HCT116 (cell line): ENCODE measurements around the gene BBS9. TPM values are rescaled to one million over a fixed set of nuclear protein-coding genes. Genes with fewer than 3 reads are reported as not detected.
"Not testable (repeated sequence)": the region's sequence is repeated elsewhere in the genome, so short reads cannot be mapped to it uniquely, and the experiment has no call there.

Experiments
- ATAC-seq: fragments of 200-7000 bp; cut with Tn5 transposase; 2 replicates; pipeline ENCODE4 v1.9.1; 2020; ENCODE audit warnings: mild to moderate bottlenecking, moderate library complexity
- BruUV-seq: library from RNA; stranded (reverse); fragments of 400-500 nt; replicated peaks from 2 replicates; lab custom pipeline; 2021; lab: Mats Ljungman, UMichigan
- CTCF ChIA-PET: fragments of 300-600 bp; sonication (Branson Sonifier 250); formaldehyde crosslinking; loops from one replicate; lab custom pipeline; 2021; ENCODE audit warnings: antibody characterized with exemption; lab: Charles Lee
- POLR2A ChIA-PET: fragments of 300-600, 350-600 bp; sonication (Branson Sonifier 250); formaldehyde crosslinking; loops from one replicate; lab custom pipeline; 2021; ENCODE audit warnings: antibody characterized with exemption; lab: Charles Lee
- RAD21 ChIA-PET, 2 experiments: fragments of 300-600 bp; sonication (Branson Sonifier 250); formaldehyde crosslinking; loops; one replicate each; lab custom pipeline; 2023; ENCODE audit warnings: low total read pairs in 2 of 2; ENCODE audit not compliant: uncharacterized antibody in 2 of 2, unreplicated experiment in 2 of 2, low non-redundant PET in 1 of 2; lab: Charles Lee
- DNase-seq: peaks from one replicate; pipeline ENCODE4 v3.0.0-alpha.2; 2010; ENCODE audit warnings: low read depth, low spot score
- H2AFZ ChIP-seq: fragments of 200-600 bp; shearing (Covaris generic), sonication (generic); 2 replicates; pipeline ENCODE4 v1.6.1; 2017; ENCODE audit warnings: low read depth, mixed run types, mixed read lengths, antibody characterized with exemption, low read length; ENCODE audit not compliant: poor library complexity, severe bottlenecking
- H3K27ac ChIP-seq: 2 replicates; pipeline ENCODE4 v1.5.1; 2012; ENCODE audit warnings: low read depth, low read length
- H3K27me3 ChIP-seq: fragments of 200-600 bp; sonication (generic); 2 replicates; pipeline ENCODE4 v1.6.1; 2016; ENCODE audit warnings: mixed run types, low read length, mixed read lengths; ENCODE audit not compliant: insufficient read depth
- H3K36me3 ChIP-seq, 2 experiments: fragments of 200-500 bp in 1 of 2; fragments of 200-600 bp in 1 of 2; sonication (Bioruptor generic) in 1 of 2; sonication (generic) in 1 of 2; 2 replicates each; pipeline versions ENCODE4 v1.5.1 to v1.6.1; 2014 to 2016; ENCODE audit warnings: low read length in 2 of 2, inconsistent platforms in 1 of 2, mixed read lengths in 1 of 2, mixed run types in 1 of 2; ENCODE audit not compliant: insufficient read depth in 2 of 2, control insufficient read depth in 1 of 2
- H3K4me1 ChIP-seq, 2 experiments: fragments of 200-600 bp in 1 of 2; sonication (generic) in 1 of 2; 2 replicates each; pipeline versions ENCODE4 v1.5.1 to v1.6.1; 2012 to 2017; ENCODE audit warnings: low read length in 2 of 2, inconsistent platforms in 1 of 2, mild to moderate bottlenecking in 1 of 2, mixed read lengths in 1 of 2, mixed run types in 1 of 2, moderate library complexity in 1 of 2; ENCODE audit not compliant: insufficient read depth in 2 of 2, control insufficient read depth in 1 of 2
- H3K4me2 ChIP-seq: fragments of 200-600 bp; sonication (generic); 2 replicates; pipeline ENCODE4 v1.6.1; 2017; ENCODE audit warnings: mixed run types, low read length, mixed read lengths
- H3K4me3 ChIP-seq, 2 experiments: fragments of 200-600 bp in 1 of 2; sonication (generic) in 1 of 2; replicated peaks in 1 of 2; 2 replicates each; pipeline ENCODE4 v1.5.1; 2011 to 2016; ENCODE audit warnings: low read length in 2 of 2, control low read depth in 1 of 2, low read depth in 1 of 2, mild to moderate bottlenecking in 1 of 2, mixed read lengths in 1 of 2, mixed run types in 1 of 2
- H3K79me2 ChIP-seq: fragments of 200-600 bp; sonication (generic); 2 replicates; pipeline ENCODE4 v1.6.1; 2017; ENCODE audit warnings: mild to moderate bottlenecking, mixed run types, low read length, moderate library complexity, mixed read lengths; ENCODE audit not compliant: insufficient read depth
- H3K9ac ChIP-seq: fragments of 200-600 bp; sonication (generic); 2 replicates; pipeline ENCODE4 v1.6.1; 2016; ENCODE audit warnings: low read length, mixed read lengths
- H3K9me2 ChIP-seq: fragments of 200-600 bp; sonication (generic), shearing (Covaris generic); 2 replicates; pipeline ENCODE4 v1.6.1; 2017; ENCODE audit warnings: mixed run types, mild to moderate bottlenecking, moderate library complexity; ENCODE audit not compliant: insufficient read depth
- H3K9me3 ChIP-seq, 2 experiments: fragments of 200-500 bp in 1 of 2; fragments of 200-600 bp in 1 of 2; sonication (Bioruptor generic) in 1 of 2; sonication (generic) in 1 of 2; 2 replicates each; pipeline ENCODE4 v1.6.1; 2014 to 2017; ENCODE audit warnings: low read length in 2 of 2, mixed read lengths in 2 of 2, inconsistent platforms in 1 of 2, low read depth in 1 of 2, mild to moderate bottlenecking in 1 of 2, mixed run types in 1 of 2, moderate library complexity in 1 of 2; ENCODE audit not compliant: control insufficient read depth in 1 of 2, insufficient read depth in 1 of 2
- H4K20me1 ChIP-seq: fragments of 200-600 bp; sonication (generic), shearing (Covaris generic); 2 replicates; pipeline ENCODE4 v1.6.1; 2017; ENCODE audit warnings: mixed run types, mild to moderate bottlenecking, moderate library complexity; ENCODE audit not compliant: insufficient read depth
- CBX3 ChIP-seq: IDR thresholded peaks from 2 replicates; pipeline ENCODE4 v1.6.1; 2012; ENCODE audit warnings: low read depth
- FOSL1 ChIP-seq: IDR thresholded peaks from 2 replicates; pipeline ENCODE4 v1.6.1; 2012; ENCODE audit warnings: low read depth
- JUND ChIP-seq: IDR thresholded peaks from 2 replicates; pipeline ENCODE4 v1.6.1; 2012
- POLR2AphosphoS5 ChIP-seq: IDR thresholded peaks from 2 replicates; pipeline ENCODE4 v1.6.1; 2011; ENCODE audit warnings: mild to moderate bottlenecking, low read depth, low read length, moderate library complexity
- ZNF274 ChIP-seq: fragments of 200-500 bp; sonication (Bioruptor generic); IDR thresholded peaks from 2 replicates; pipeline ENCODE4 v1.6.1; 2014; ENCODE audit warnings: mild to moderate bottlenecking, low read depth, low read length, inconsistent platforms
- intact Hi-C: fragments of 100-400 bp; cut with micrococcal nuclease; formaldehyde crosslinking; loops from 2 replicates; pipeline ENCODE4 v1.10.0; 2022
- total RNA-seq: library from RNA; stranded (reverse); gene quantifications from one replicate; pipeline ENCODE4 v1.2.1, GENCODE V29; 2021; ENCODE audit not compliant: unreplicated experiment
- TF ChIP-seq, protein P1 (sequence below): IDR thresholded peaks from 2 replicates; pipeline ENCODE4 v1.6.1; 2012
- TF ChIP-seq, protein P2 (sequence below): IDR thresholded peaks from 2 replicates; pipeline ENCODE4 v1.6.1; 2011; ENCODE audit warnings: mild to moderate bottlenecking, low read length, moderate library complexity; ENCODE audit not compliant: insufficient replicate concordance; ENCODE audit errors: extremely low read depth
- TF ChIP-seq, protein P3 (sequence below): IDR thresholded peaks from 2 replicates; pipeline ENCODE4 v1.6.1; 2012; ENCODE audit warnings: low read depth

BBS9 gene
- total RNA-seq, 1 experiment from 2014 or later = 7.1 TPM

DNA sequence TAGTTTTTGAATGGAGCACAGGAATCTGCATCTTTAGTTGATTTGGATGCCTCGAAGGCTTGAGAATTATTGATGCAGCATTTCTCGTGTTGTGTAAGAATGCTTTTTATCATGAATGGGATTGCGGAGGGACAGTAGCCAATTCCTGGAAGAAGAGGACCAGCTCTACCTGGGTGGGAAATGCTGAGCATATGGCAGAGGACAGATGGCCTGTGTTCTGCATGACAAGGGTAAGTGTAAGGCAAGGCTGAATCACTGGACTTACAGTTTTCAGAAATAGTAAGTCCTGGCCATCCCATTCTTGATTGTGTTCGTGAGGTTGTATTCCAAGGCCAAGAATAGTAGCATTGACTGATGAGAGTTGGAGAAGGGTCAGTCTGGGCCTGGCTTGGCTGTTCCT lies 36.1 kb upstream of the BBS9 start:
- ATAC-seq (no peak), DNase-seq (no peak)
- H3K79me2 ChIP-seq = no peaks in the 10 kb centered on the region
- CTCF ChIA-PET = no interaction called here
- H3K27me3 ChIP-seq = no peaks in the 10 kb centered on the region
- no peak overlapping the region for H3K4me2 ChIP-seq
- no peak overlapping the region for H2AFZ ChIP-seq
- intact Hi-C loops = no loop called here
- H3K27ac ChIP-seq = no peak overlapping the region
- no peaks in the 10 kb centered on the region for H3K9me2 ChIP-seq
- POLR2A ChIA-PET = no interaction called here
- no peak overlapping the region for H3K4me3 ChIP-seq
- BruUV-seq = no TSS peak
- peaks cover 26 to 29% of the 10 kb centered on the region in 2 experiments; a peak in 3 of 4 replicates for H3K36me3 ChIP-seq
- no peaks in the 10 kb centered on the region for H4K20me1 ChIP-seq
- H3K4me1 ChIP-seq = no peaks in the 10 kb centered on the region
- RAD21 ChIA-PET = no interaction called here
- H3K9ac ChIP-seq = no peak overlapping the region
- TF ChIP-seq CBX3 (no peak), POLR2AphosphoS5 (no peak), JUND (no peak), ZNF274 (no peak), FOSL1 (no peak)
- TF ChIP-seq, protein P1, sequence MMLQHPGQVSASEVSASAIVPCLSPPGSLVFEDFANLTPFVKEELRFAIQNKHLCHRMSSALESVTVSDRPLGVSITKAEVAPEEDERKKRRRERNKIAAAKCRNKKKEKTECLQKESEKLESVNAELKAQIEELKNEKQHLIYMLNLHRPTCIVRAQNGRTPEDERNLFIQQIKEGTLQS = no peak
- TF ChIP-seq, protein P2, sequence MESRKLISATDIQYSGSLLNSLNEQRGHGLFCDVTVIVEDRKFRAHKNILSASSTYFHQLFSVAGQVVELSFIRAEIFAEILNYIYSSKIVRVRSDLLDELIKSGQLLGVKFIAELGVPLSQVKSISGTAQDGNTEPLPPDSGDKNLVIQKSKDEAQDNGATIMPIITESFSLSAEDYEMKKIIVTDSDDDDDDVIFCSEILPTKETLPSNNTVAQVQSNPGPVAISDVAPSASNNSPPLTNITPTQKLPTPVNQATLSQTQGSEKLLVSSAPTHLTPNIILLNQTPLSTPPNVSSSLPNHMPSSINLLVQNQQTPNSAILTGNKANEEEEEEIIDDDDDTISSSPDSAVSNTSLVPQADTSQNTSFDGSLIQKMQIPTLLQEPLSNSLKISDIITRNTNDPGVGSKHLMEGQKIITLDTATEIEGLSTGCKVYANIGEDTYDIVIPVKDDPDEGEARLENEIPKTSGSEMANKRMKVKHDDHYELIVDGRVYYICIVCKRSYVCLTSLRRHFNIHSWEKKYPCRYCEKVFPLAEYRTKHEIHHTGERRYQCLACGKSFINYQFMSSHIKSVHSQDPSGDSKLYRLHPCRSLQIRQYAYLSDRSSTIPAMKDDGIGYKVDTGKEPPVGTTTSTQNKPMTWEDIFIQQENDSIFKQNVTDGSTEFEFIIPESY = no peak
- TF ChIP-seq, protein P3, sequence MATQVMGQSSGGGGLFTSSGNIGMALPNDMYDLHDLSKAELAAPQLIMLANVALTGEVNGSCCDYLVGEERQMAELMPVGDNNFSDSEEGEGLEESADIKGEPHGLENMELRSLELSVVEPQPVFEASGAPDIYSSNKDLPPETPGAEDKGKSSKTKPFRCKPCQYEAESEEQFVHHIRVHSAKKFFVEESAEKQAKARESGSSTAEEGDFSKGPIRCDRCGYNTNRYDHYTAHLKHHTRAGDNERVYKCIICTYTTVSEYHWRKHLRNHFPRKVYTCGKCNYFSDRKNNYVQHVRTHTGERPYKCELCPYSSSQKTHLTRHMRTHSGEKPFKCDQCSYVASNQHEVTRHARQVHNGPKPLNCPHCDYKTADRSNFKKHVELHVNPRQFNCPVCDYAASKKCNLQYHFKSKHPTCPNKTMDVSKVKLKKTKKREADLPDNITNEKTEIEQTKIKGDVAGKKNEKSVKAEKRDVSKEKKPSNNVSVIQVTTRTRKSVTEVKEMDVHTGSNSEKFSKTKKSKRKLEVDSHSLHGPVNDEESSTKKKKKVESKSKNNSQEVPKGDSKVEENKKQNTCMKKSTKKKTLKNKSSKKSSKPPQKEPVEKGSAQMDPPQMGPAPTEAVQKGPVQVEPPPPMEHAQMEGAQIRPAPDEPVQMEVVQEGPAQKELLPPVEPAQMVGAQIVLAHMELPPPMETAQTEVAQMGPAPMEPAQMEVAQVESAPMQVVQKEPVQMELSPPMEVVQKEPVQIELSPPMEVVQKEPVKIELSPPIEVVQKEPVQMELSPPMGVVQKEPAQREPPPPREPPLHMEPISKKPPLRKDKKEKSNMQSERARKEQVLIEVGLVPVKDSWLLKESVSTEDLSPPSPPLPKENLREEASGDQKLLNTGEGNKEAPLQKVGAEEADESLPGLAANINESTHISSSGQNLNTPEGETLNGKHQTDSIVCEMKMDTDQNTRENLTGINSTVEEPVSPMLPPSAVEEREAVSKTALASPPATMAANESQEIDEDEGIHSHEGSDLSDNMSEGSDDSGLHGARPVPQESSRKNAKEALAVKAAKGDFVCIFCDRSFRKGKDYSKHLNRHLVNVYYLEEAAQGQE = no peak
- H3K9me3 ChIP-seq = no peaks in the 10 kb centered on the region

DNA sequence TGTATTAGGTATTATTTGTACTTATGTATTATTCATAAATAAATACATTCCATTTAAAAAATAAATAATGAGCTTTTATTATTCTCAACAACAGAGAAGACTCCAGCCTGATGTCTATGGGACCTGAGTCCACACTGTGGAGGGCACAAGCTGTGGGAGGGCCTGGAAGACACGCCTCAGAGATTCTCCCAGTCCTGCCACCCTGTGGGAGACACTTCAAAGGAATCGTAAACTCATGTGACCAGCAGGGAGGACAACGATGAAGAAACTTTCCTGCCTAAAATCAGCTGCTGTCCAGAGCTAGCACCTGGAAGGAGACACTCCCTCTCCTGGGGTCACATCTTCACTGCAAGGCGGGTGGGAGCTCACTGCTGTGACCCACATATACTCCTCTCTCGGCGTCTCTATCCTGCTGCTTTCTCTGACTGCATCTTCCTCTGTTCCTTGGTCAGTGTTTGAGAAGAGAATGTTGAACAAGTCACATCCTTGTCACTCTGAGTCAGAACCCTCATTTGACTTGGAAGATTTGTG lies 34.6 kb upstream of the BBS9 start:
- H3K27me3 ChIP-seq, RAD21 ChIA-PET, H3K27ac ChIP-seq, POLR2A ChIA-PET, intact Hi-C loops, H3K4me3 ChIP-seq, H2AFZ ChIP-seq, H3K9me2 ChIP-seq, H4K20me1 ChIP-seq, H3K79me2 ChIP-seq, DNase-seq, CTCF ChIA-PET, H3K9me3 ChIP-seq, H3K4me1 ChIP-seq, H3K9ac ChIP-seq, H3K4me2 ChIP-seq: not testable (repeated sequence)
- TSS peak; percentile 45 for BruUV-seq
- H3K36me3 ChIP-seq = peaks cover 37 to 39% of the 10 kb centered on the region in 2 experiments; a peak in 3 of 4 replicates
- ATAC-seq = peak; percentile 49
